ENCODE measurements around the gene FBXW12. TPM values are rescaled to one million over a fixed set of nuclear protein-coding genes. Genes with fewer than 3 reads are reported as not detected.

FBXW12 gene
- total RNA-seq, 1 experiment from 2014 or later = not detected

DNA sequence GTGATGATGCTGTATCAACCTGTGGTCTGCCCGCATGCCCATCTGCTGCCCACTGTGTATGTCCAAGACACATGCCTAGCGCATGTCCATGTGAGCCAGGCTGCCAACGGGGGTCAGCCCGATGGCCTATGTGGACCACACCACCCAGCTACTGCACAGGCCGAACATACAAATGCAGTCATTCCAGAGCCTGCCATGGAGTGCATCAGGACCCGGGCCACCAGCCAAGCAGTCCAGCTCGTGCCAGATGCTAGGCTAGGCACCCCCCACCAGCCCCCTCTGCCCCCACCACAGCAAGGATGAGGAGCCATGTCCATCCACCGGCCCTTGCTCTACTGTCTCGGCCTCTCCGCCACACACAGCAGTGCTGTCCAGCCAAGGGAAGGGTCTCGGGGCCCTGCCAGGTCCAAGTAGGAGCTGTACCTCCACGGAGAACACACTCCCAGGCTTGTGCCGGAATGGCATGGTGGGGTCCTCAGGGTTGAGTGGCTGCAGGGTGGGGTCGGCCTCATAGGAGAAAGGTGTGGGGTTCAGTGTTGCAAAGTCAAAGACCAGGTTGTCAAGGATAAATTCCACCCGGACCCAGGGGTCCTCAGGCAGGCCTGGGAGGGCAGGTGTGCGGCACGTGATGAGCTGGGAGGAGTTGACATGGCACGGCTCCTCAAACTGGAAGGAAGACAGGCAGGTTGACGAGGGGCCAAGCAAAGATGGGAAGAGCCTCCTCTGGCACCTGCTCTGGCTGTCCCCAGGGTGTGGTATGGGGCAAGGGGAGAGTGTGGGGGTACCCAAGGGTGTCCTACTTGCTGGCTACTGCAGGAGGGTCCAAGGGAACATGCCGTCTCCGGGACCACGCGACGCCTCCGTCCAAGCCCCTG, 42.6 kb downstream of the FBXW12 start:
- TF ChIP-seq, protein P1, sequence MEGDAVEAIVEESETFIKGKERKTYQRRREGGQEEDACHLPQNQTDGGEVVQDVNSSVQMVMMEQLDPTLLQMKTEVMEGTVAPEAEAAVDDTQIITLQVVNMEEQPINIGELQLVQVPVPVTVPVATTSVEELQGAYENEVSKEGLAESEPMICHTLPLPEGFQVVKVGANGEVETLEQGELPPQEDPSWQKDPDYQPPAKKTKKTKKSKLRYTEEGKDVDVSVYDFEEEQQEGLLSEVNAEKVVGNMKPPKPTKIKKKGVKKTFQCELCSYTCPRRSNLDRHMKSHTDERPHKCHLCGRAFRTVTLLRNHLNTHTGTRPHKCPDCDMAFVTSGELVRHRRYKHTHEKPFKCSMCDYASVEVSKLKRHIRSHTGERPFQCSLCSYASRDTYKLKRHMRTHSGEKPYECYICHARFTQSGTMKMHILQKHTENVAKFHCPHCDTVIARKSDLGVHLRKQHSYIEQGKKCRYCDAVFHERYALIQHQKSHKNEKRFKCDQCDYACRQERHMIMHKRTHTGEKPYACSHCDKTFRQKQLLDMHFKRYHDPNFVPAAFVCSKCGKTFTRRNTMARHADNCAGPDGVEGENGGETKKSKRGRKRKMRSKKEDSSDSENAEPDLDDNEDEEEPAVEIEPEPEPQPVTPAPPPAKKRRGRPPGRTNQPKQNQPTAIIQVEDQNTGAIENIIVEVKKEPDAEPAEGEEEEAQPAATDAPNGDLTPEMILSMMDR (IDR thresholded peaks at IDR 0.05; ENCODE audit: unreplicated experiment) = no peak
- H3K4me3 Mint-ChIP-seq (ENCODE audit: low read depth, unreplicated experiment) = no peak overlapping the region
- intact Hi-C loops (cut with micrococcal nuclease; ENCODE audit: unreplicated experiment) = no loop called here
- DNase-seq = no peak
- BruUV-seq (replicated peaks) = no TSS peak
- no peaks in the 10 kb centered on the region for H3K9me3 Mint-ChIP-seq (ENCODE audit: low read depth, unreplicated experiment)
- H3K4me1 Mint-ChIP-seq (ENCODE audit: low read depth, unreplicated experiment) = no peaks in the 10 kb centered on the region
- H3K36me3 Mint-ChIP-seq (ENCODE audit: insufficient read depth, unreplicated experiment) = peaks cover 74% of the 10 kb centered on the region
- CTCF ChIA-PET = interaction anchor here (0.6 to 1.2 kb wide), 3 partner anchors 14 to 37 kb away, joined by 3 to 8 read pairs (median 3); no protein-coding TSS in a partner anchor
- H3K27ac Mint-ChIP-seq (ENCODE audit: unreplicated experiment) = no peak overlapping the region
- H3K27me3 Mint-ChIP-seq (ENCODE audit: unreplicated experiment) = no peaks in the 10 kb centered on the region

DNA sequence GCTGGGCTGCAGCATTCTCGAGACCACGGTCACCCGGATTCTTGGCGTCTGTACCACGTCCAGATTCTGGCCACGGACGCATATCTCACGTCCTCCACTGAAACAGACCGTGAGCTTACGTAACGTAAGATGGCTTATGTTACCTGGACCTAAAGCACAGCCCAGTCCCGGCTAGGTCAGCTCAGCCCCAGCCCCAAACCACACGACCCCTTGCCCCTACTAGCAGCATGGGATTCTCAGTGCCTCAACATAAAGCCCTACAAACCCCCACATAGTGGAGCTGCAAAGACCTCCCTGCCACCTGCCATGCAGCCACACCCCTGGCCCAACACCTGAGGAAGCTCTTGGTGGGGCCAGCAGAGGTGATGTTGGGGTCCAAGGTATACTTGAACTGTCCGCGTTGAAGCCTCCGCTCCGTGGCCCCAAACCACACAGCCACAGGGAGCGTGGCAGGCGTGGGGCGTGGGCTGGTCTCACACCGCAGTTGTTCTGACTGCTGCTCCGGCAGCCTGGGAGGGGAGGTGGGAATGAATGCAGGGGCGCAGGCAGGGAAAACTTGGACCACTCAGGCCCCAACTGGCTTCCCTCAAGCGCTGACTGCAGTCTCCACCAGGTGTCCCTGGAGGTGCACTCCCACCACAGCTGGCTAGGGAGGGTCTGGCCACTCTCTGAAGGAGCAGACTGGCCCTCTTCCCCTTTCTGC, 43.4 kb downstream of the FBXW12 start:
- TF ChIP-seq, protein P1 (IDR thresholded peaks at IDR 0.05; ENCODE audit: unreplicated experiment) = no peak
- intact Hi-C loops (cut with micrococcal nuclease; ENCODE audit: unreplicated experiment) = no loop called here
- DNase-seq = no peak
- Mint-ChIP-seq H3K36me3 (ENCODE audit: insufficient read depth, unreplicated experiment) (peaks cover 74% of the 10 kb centered on the region), H3K9me3 (ENCODE audit: low read depth, unreplicated experiment) (no peaks in the 10 kb centered on the region), H3K4me3 (ENCODE audit: low read depth, unreplicated experiment) (no peak overlapping the region), H3K27me3 (ENCODE audit: unreplicated experiment) (no peaks in the 10 kb centered on the region), H3K27ac (ENCODE audit: unreplicated experiment) (no peak overlapping the region), H3K4me1 (ENCODE audit: low read depth, unreplicated experiment) (no peaks in the 10 kb centered on the region)
- CTCF ChIA-PET = interaction anchor here (0.7 to 1.2 kb wide), 3 partner anchors 15 to 36 kb away, joined by 3 read pairs; no protein-coding TSS in a partner anchor
- BruUV-seq (replicated peaks) = no TSS peak

DNA sequence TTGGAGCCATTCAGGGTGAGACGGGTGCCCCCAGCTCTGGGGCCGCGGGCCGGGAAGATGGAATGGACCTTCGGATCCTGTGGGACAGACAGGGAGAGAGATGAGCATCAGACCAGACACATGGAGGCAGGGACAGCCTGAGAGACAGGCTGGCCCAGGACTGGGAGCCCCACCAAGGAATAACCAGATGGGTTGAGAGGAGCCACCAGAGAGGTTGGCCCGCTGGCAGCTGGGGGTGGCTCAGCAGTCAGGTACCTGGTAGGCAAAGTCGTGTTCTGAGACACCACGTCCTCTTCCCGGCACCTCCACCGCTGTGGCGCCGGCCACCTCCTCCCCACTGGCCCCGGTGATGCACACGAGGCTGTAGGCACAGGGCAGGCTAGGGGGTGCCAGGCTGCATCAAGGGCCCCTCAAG, 44.1 kb downstream of the FBXW12 start:
- no peaks in the 10 kb centered on the region for H3K4me1 Mint-ChIP-seq (ENCODE audit: low read depth, unreplicated experiment)
- H3K27me3 Mint-ChIP-seq (ENCODE audit: unreplicated experiment) = no peaks in the 10 kb centered on the region
- peaks cover 75% of the 10 kb centered on the region for H3K36me3 Mint-ChIP-seq (ENCODE audit: insufficient read depth, unreplicated experiment)
- no peaks in the 10 kb centered on the region for H3K9me3 Mint-ChIP-seq (ENCODE audit: low read depth, unreplicated experiment)
- no TSS peak for BruUV-seq (replicated peaks)
- H3K27ac Mint-ChIP-seq (ENCODE audit: unreplicated experiment) = no peak overlapping the region
- intact Hi-C loops (cut with micrococcal nuclease; ENCODE audit: unreplicated experiment) = no loop called here
- CTCF ChIA-PET = interaction anchor here (1.1 to 1.2 kb wide), 2 partner anchors 15 to 20 kb away, joined by 3 read pairs; no protein-coding TSS in a partner anchor
- no peak for DNase-seq
- TF ChIP-seq, protein P1 (IDR thresholded peaks at IDR 0.05; ENCODE audit: unreplicated experiment) = no peak
- H3K4me3 Mint-ChIP-seq (ENCODE audit: low read depth, unreplicated experiment) = no peak overlapping the region

DNA sequence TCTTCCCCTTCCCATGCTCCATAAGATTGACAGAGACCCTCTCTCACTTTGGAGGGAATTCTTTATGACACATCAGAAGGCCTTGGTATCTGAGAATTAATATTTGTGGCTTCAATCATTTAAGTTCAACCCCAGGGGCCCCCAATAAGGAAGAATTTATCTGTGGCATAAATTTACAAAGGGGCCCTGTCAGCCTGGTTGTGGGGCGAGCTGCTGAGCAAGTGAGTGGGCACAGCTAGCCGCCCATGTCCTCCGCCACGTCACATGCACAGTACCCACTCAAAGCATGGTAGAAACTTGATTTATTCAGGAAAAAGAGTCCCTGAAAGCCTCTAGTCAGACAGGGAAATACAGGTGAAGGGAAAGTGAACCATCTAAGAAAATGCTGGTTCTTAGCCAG, 44.5 kb downstream of the FBXW12 start:
- Mint-ChIP-seq H3K36me3 (ENCODE audit: insufficient read depth, unreplicated experiment) (peaks cover 72% of the 10 kb centered on the region), H3K27ac (ENCODE audit: unreplicated experiment) (no peak overlapping the region), H3K4me3 (ENCODE audit: low read depth, unreplicated experiment) (no peak overlapping the region), H3K4me1 (ENCODE audit: low read depth, unreplicated experiment) (no peaks in the 10 kb centered on the region), H3K9me3 (ENCODE audit: low read depth, unreplicated experiment) (no peaks in the 10 kb centered on the region), H3K27me3 (ENCODE audit: unreplicated experiment) (no peaks in the 10 kb centered on the region)
- intact Hi-C loops (cut with micrococcal nuclease; ENCODE audit: unreplicated experiment) = no loop called here
- TF ChIP-seq, protein P1 (IDR thresholded peaks at IDR 0.05; ENCODE audit: unreplicated experiment) = no peak
- CTCF ChIA-PET = interaction anchor here (1.1 kb wide), 1 partner anchor 19 kb away, joined by 3 read pairs; no protein-coding TSS in a partner anchor
- TSS peak; percentile 10 for BruUV-seq (replicated peaks)
- DNase-seq = no peak

Measured in Calu3 (cell line).